A549 (cell line): ENCODE measurements around the gene MAD1L1.

Source experiments
- CBX2 ChIP-seq: fragments of 200-600 bp; sonication (generic); IDR thresholded peaks from 2 replicates; pipeline ENCODE4 v1.6.1; 2016; ENCODE audit warnings: low read depth, mild to moderate bottlenecking, borderline replicate concordance
- CEBPB ChIP-seq, 2 experiments: fragments of >200 bp in 1 of 2; sonication (Bioruptor Twin) in 1 of 2; formaldehyde crosslinking in 1 of 2; IDR thresholded peaks; 2 replicates each; pipeline ENCODE4 v1.6.1; 2012 to 2016
- CHD2 ChIP-seq: fragments of 150-350 bp; IDR thresholded peaks from 2 replicates; pipeline ENCODE4 v1.6.1; 2014; ENCODE audit warnings: low read length; ENCODE audit not compliant: partially characterized antibody
- CTCF ChIP-seq: fragments of >200 bp; sonication (Bioruptor Twin); formaldehyde crosslinking; IDR thresholded peaks from 3 replicates; pipeline ENCODE4 v1.5.1; 2016
- EP300 ChIP-seq, 2 experiments: fragments of >200 bp; sonication (Bioruptor Twin); formaldehyde crosslinking; IDR thresholded peaks; 2 replicates in 1 of 2; 3 replicates in 1 of 2; pipeline ENCODE4 v1.6.1; 2016 to 2017
- ESRRA ChIP-seq: fragments of 150-350 bp; IDR thresholded peaks from 2 replicates; pipeline ENCODE4 v1.6.1; 2014; ENCODE audit warnings: mild to moderate bottlenecking, low read length, borderline replicate concordance
- HOXA7 ChIP-seq: fragments of 250-450 bp; sonication (Bioruptor Pico); IDR thresholded peaks from 2 replicates; pipeline ENCODE4 v1.5.0; 2020; ENCODE audit warnings: mild to moderate bottlenecking, moderate library complexity
- KDM1A ChIP-seq: fragments of 200-600 bp; sonication (generic); IDR thresholded peaks from 2 replicates; pipeline ENCODE4 v1.6.1; 2016; ENCODE audit warnings: low read depth, mild to moderate bottlenecking
- MYC ChIP-seq: IDR thresholded peaks from 2 replicates; pipeline ENCODE4 v1.6.1; 2012; ENCODE audit warnings: mild to moderate bottlenecking, inconsistent platforms, low read length, improper control_type of control experiment, borderline replicate concordance
- NR3C1 ChIP-seq: fragments of >200 bp; sonication (Bioruptor Twin); formaldehyde crosslinking; IDR thresholded peaks from 3 replicates; pipeline ENCODE4 v1.6.1; 2017
- POLR2A ChIP-seq: IDR thresholded peaks from 2 replicates; pipeline ENCODE4 v1.6.1; 2012; ENCODE audit warnings: mild to moderate bottlenecking, low read length
- RAD21 ChIP-seq, 2 experiments: fragments of >200 bp in 1 of 2; sonication (Bioruptor Twin) in 1 of 2; formaldehyde crosslinking in 1 of 2; IDR thresholded peaks in 1 of 2; conservative IDR thresholded peaks in 1 of 2; 2 replicates in 1 of 2; 3 replicates in 1 of 2; pipeline ENCODE4 v1.6.1; 2012 to 2018; ENCODE audit warnings: inconsistent platforms in 1 of 2
- SMC3 ChIP-seq: fragments of >200 bp; sonication (Bioruptor Twin); formaldehyde crosslinking; IDR thresholded peaks from 3 replicates; pipeline ENCODE4 v1.6.1; 2018; ENCODE audit warnings: inconsistent platforms
- USF2 ChIP-seq: fragments of 450-650 bp; IDR thresholded peaks from 2 replicates; pipeline ENCODE4 v1.6.1; 2014; ENCODE audit warnings: antibody characterized with exemption

GRCh38 chr7:2016021-2016631, 216.6 kb downstream of the MAD1L1 start:
- TF ChIP-seq CEBPB (IDR thresholded peaks at IDR 0.05) (no peak), CBX2 (no peak), ESRRA (no peak), HOXA7 (no peak), USF2 (no peak), CTCF (no peak), MYC (no peak), CHD2 (no peak), SMC3 (no peak), KDM1A (no peak), NR3C1 (no peak), EP300 (IDR thresholded peaks at IDR 0.05) (no peak), RAD21 (conservative IDR thresholded peaks at IDR 0.05 in 1 of 2, IDR thresholded peaks at IDR 0.05 in 1 of 2) (no peak), POLR2A (no peak)
